Esophagus squamous epithelium (tissue), 5 donors: ENCODE measurements around the gene IP6K2. TPM values are rescaled to one million over a fixed set of nuclear protein-coding genes. Genes with fewer than 3 reads are reported as not detected.

ENCODE experiments used
- DNase-seq: peaks from one replicate; lab custom pipeline; 2025; lab: John Stamatoyannopoulos, UW
- H3K27ac ChIP-seq, 4 donors: fragments of 200-600 bp; sonication (generic); one replicate each; pipeline ENCODE4 v1.5.1; 2016 to 2019; ENCODE audit warnings: mild to moderate bottlenecking in 1 of 4
- H3K27me3 ChIP-seq, 4 donors: fragments of 200-600 bp; sonication (generic); 1 replicate in 3 of 4; 2 replicates in 1 of 4; pipeline versions ENCODE4 v1.5.1 to v1.6.0; 2017 to 2021; ENCODE audit warnings: antibody characterized with exemption in 1 of 4
- H3K36me3 ChIP-seq, 3 donors: fragments of 200-600 bp; sonication (generic); one replicate each; pipeline ENCODE4 v1.5.1; 2016 to 2019
- H3K4me1 ChIP-seq, 3 donors: fragments of 200-600 bp; sonication (generic); one replicate each; pipeline ENCODE4 v1.5.1; 2017 to 2019
- H3K4me3 ChIP-seq, 4 donors: fragments of 200-600 bp; sonication (generic); 1 replicate in 3 of 4; 2 replicates in 1 of 4; pipeline ENCODE4 v1.5.1; 2016 to 2019; ENCODE audit warnings: mild to moderate bottlenecking in 2 of 4, moderate library complexity in 1 of 4
- H3K9me3 ChIP-seq, 3 donors: fragments of 200-600 bp; sonication (generic); one replicate each; pipeline ENCODE4 v1.5.1; 2016 to 2019
- POLR2A ChIP-seq, 4 donors: fragments of 450-650 bp; IDR thresholded peaks; one replicate each; pipeline ENCODE4 v1.6.1; 2017; ENCODE audit warnings: antibody characterized with exemption in 4 of 4, mild to moderate bottlenecking in 4 of 4, moderate library complexity in 3 of 4
- WGBS, 2 donors: methylation state at CpG; one replicate each; pipeline ENCODE4 v1.1.5; 2018; 5-methylcytosine and 5-hydroxymethylcytosine counted together
- intact Hi-C: fragments of 100-400 bp; cut with DNase I; formaldehyde crosslinking; loops from one replicate; pipeline ENCODE4 v1.15.0; 2022
- total RNA-seq, 4 donors: library from RNA; depleted of rRNA; stranded (reverse); fragments of >200 nt; gene quantifications; one replicate each; pipeline ENCODE4 v1.1.0, GENCODE V29; 2016
- TF ChIP-seq, protein P1 (sequence below), 6 experiments: fragments of 450-650 bp in 4 of 6; fragments of 200-600 bp in 2 of 6; sonication (generic) in 2 of 6; IDR thresholded peaks; one replicate each; pipeline ENCODE4 v1.5.1; 2016 to 2019; ENCODE audit warnings: antibody characterized with exemption in 6 of 6, mild to moderate bottlenecking in 4 of 6, moderate library complexity in 4 of 6
- donor health status: DM: yes; HTN: yes; CAD: no.

Gene IP6K2
- total RNA-seq, 4 donors from 2014 or later = 52.1 to 94.6 (median 67.9) TPM

DNA sequence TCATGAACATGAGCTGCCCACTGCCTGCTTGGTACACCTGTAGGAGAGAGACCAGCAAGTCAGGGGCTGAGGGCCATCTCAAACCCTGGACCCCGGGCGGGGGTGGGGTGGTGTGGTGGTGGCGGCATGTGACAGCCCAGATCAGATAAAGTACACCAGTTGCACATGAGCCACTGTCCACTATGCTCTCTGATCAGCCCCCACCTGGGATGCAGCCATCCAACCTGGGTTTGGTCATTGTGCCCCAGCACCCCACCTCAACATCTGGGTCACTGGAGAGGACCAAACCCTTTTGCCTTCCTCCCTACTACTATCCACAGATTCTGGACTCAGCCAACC lies 28.3 kb downstream of the IP6K2 start:
- intact Hi-C loops = no loop called here
- no peaks in the 10 kb centered on the region for H3K9me3 ChIP-seq
- H3K4me1 ChIP-seq = peaks cover 24 to 40% (median 26%) of the 10 kb centered on the region in 3 donors
- no CpG with 5 or more reads among the region's 3 CpGs for WGBS, 2 donors
- H3K36me3 ChIP-seq = peaks cover 28 to 67% (median 57%) of the 10 kb centered on the region in 3 donors
- no peak for TF ChIP-seq POLR2A (IDR thresholded peaks at IDR 0.05)
- TF ChIP-seq, protein P1, sequence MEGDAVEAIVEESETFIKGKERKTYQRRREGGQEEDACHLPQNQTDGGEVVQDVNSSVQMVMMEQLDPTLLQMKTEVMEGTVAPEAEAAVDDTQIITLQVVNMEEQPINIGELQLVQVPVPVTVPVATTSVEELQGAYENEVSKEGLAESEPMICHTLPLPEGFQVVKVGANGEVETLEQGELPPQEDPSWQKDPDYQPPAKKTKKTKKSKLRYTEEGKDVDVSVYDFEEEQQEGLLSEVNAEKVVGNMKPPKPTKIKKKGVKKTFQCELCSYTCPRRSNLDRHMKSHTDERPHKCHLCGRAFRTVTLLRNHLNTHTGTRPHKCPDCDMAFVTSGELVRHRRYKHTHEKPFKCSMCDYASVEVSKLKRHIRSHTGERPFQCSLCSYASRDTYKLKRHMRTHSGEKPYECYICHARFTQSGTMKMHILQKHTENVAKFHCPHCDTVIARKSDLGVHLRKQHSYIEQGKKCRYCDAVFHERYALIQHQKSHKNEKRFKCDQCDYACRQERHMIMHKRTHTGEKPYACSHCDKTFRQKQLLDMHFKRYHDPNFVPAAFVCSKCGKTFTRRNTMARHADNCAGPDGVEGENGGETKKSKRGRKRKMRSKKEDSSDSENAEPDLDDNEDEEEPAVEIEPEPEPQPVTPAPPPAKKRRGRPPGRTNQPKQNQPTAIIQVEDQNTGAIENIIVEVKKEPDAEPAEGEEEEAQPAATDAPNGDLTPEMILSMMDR (IDR thresholded peaks at IDR 0.05) = no peak
- no peak for DNase-seq
- H3K27ac ChIP-seq = no peak overlapping the region
- H3K4me3 ChIP-seq = no peak overlapping the region
- no peaks in the 10 kb centered on the region for H3K27me3 ChIP-seq

DNA sequence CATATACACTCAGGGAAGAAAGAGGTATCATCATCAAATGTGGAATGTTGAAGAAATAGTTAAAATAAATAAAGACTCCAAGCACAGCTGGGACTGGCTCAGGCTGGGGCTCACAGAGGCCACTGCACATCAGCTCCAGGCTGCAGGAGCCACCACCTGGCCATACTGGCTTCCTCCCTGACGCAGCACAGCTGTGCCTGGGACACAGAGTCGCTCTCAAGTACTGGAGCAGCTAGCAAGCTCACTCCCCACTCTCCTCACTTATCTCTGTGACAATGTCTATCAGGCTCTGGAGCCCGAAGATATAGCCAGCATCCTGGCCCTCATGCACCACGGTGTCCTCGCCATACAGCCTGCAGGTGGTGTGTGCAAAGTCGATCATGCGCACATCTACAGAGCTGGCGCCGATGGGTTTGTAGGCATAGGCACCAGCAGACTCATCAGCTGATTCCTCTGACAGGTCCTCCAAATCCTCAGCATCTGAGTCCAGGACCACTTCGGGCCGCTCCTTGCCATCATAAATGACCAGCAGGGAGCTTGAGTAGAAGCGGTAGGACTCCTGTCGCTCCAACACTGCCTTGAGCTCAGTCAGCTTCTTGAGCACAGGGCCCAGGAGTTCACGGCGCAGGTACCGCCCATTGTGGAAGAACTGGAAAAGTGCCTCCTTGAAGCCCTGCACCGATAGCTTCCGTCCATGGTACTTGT lies 28.8 kb downstream of the IP6K2 start:
- Histone ChIP-seq H3K4me1 (peaks cover 27 to 40% (median 31%) of the 10 kb centered on the region in 3 donors), H3K4me3 (no peak overlapping the region), H3K9me3 (no peaks in the 10 kb centered on the region), H3K36me3 (peaks cover 28 to 62% (median 53%) of the 10 kb centered on the region in 3 donors), H3K27ac (no peak overlapping the region), H3K27me3 (no peaks in the 10 kb centered on the region)
- intact Hi-C loops = no loop called here
- 73 to 78% methylated on average over 2 to 9 of the region's 18 CpGs for WGBS, 2 donors
- TF ChIP-seq POLR2A (IDR thresholded peaks at IDR 0.05) = no peak
- TF ChIP-seq, protein P1 (IDR thresholded peaks at IDR 0.05) = no peak
- no peak for DNase-seq

DNA sequence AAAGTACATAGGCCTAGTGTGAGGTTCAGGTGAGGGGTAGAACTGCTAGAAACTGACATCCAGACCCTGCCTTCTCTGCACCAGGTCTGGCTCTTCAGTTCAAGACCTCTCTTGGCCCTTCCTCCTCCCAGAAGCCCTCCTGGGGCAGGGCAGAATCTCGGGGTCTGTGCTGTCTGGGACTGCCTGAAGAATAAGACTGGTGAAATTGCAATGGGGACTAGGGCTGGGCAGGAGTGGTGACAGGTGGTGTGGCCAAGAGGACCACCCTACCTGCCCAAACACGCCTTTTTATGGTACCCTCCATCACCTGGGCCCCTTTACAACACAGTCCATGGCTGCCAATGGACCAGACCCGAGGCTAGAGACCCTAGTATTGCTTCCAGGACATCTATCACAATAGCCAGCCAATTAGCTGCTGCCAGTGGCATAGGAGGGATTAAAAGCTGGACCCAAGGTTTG lies 29.8 kb downstream of the IP6K2 start:
- Histone ChIP-seq H3K4me1 (peaks cover 28 to 37% (median 29%) of the 10 kb centered on the region in 3 donors), H3K36me3 (peaks cover 21 to 59% (median 44%) of the 10 kb centered on the region in 3 donors), H3K27ac (peak overlapping the region in 1 of 4 donors; percentile 26), H3K27me3 (no peaks in the 10 kb centered on the region), H3K4me3 (no peak overlapping the region), H3K9me3 (no peaks in the 10 kb centered on the region)
- intact Hi-C loops = no loop called here
- WGBS, 2 donors = 33 to 46% methylated on average over 1 to 3 of the region's 3 CpGs
- DNase-seq = no peak
- no peak for TF ChIP-seq POLR2A (IDR thresholded peaks at IDR 0.05)
- TF ChIP-seq, protein P1 (IDR thresholded peaks at IDR 0.05) = no peak

DNA sequence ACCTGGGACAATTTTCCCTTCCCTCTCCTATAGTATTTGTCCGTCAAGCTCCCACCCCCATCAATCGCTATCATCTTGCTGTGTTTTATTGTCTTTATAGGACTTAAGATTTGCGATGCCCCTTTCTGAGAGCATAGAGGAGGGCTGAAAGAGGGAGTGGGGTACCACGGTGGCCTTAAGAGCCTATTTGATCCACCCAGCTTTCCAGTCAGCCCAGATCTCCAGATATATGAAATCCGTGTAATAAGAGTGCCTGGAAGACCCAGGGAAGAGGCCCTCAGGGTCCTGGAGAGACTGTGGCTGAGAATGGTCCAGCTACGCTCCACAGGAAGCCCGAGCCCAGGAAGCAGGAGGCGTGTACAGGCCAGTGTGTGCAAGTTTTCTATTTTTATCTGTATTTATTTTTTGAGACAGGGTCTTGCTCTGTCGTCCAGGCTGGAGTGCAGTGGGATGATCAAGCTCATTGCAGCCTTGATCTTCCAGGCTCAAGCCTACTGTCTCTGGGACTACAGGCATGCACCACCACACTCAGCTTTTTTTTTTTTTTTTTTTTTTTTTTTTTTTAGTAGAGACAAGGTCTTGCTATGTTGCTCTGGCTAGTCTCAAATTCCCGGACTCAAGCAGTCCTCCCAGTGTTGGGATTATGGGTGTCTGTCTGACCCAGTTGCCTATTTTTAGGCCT lies 30.3 kb downstream of the IP6K2 start:
- DNase-seq = no peak
- Histone ChIP-seq H3K36me3 (peaks cover 16 to 59% (median 40%) of the 10 kb centered on the region in 3 donors), H3K4me1 (peaks cover 28 to 36% (median 29%) of the 10 kb centered on the region in 3 donors), H3K9me3 (no peaks in the 10 kb centered on the region), H3K27ac (peak overlapping the region; percentile 88 to 93 (median 92)), H3K27me3 (no peaks in the 10 kb centered on the region), H3K4me3 (peak overlapping the region; percentile 69 to 93 (median 82))
- TF ChIP-seq, protein P1 (IDR thresholded peaks at IDR 0.05) = no peak
- TF ChIP-seq POLR2A (IDR thresholded peaks at IDR 0.05) = no peak
- 34 to 49% methylated on average over 9 of the region's 10 CpGs for WGBS, 2 donors
- intact Hi-C loops = no loop called here
